AG09319 (cell line): ENCODE results near the gene RPS27.
"Not testable (repeated sequence)": the region's sequence is repeated elsewhere in the genome, so short reads cannot be mapped to it uniquely, and the experiment has no call there.

ENCODE experiments used
- DNase-seq: peaks from one replicate; pipeline ENCODE4 v3.0.0-alpha.2; 2010; ENCODE audit warnings: low read depth; ENCODE audit errors: extremely low read depth
- TF ChIP-seq, protein P1 (sequence below): IDR thresholded peaks from 2 replicates; pipeline ENCODE4 v1.5.1; 2011; ENCODE audit warnings: low read depth, mild to moderate bottlenecking, inconsistent platforms, low read length, moderate library complexity

Gene RPS27

DNA sequence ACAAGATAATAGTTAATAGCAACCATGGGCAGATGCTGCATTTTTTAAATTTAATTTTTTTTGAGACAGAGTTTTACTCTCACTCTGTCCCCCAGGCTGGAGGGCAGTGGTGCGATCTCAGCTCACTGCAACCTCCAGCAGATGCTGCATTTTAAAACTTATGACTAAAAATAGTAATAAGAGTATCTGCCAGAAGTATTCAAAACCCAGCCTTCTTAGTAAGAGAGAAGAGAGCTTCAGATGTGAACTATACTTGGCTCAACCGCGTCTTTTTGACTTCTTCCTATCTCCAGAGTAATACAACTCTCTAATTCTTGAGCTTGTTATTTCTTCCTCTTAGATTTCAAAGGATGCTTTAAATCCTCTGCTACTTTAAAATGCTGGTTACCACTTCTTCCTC is 4.6 kb downstream of the RPS27 start:
- no peak for DNase-seq
- TF ChIP-seq, protein P1, sequence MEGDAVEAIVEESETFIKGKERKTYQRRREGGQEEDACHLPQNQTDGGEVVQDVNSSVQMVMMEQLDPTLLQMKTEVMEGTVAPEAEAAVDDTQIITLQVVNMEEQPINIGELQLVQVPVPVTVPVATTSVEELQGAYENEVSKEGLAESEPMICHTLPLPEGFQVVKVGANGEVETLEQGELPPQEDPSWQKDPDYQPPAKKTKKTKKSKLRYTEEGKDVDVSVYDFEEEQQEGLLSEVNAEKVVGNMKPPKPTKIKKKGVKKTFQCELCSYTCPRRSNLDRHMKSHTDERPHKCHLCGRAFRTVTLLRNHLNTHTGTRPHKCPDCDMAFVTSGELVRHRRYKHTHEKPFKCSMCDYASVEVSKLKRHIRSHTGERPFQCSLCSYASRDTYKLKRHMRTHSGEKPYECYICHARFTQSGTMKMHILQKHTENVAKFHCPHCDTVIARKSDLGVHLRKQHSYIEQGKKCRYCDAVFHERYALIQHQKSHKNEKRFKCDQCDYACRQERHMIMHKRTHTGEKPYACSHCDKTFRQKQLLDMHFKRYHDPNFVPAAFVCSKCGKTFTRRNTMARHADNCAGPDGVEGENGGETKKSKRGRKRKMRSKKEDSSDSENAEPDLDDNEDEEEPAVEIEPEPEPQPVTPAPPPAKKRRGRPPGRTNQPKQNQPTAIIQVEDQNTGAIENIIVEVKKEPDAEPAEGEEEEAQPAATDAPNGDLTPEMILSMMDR = no peak

DNA sequence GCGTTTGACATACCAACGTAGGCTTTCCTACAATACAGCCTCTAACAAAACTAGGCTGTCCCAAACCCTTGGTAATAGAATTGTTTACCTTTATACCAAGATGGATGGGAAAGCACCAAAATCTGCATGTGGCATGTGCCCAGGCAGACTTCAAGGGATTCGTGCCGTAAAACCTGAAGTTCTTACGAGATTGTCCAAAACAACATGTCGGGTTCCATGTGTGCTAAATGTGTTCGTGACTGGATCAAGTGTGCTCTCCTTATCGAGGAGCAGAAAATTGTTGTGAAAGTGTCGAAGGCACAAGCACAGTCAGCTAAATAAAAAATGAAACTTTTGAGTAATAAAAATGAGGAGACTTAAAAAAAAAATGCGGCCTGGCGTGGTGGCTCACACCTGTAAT is 5.1 kb downstream of the RPS27 start:
- no peak for DNase-seq
- TF ChIP-seq, protein P1 = no peak

DNA sequence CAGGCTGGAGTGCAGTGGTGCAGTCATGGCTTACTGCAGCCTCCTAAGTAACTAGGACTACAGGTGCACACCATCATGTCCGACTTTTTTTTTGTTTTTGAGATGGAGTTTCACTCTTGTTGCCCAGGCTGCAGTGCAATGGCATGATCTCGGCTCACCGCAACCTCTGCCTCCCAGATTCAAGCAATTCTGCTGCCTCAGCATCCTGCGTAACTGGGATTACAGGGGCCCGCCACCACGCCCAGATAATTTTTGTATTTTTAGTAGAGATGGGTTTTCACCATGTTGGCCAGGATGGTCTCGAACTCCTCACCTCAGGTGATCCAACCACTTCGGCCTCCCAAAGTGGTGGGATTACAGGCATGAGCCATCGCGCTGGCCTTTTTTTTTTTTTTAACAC is 6.3 kb downstream of the RPS27 start:
- DNase-seq = not testable (repeated sequence)

DNA sequence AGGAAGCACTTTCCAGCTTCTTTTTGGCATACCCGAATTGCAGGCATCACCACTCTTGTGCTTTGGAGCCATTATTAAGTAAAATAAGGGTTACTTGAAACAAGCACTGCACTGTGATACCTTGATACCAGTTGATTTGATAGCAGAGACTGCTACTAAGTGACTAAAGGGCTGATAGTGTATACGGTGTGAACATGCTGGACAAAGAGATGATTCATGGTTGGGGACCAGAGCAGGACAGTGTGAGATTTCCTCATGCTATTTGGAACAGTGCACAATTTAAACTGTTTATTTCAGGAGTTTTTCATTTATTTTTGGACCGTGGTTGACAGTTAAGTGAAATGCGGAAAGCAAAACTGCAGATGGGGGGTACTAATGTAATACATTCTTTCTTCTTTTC is 9.9 kb downstream of the RPS27 start:
- TF ChIP-seq, protein P1 = no peak
- DNase-seq = no peak

DNA sequence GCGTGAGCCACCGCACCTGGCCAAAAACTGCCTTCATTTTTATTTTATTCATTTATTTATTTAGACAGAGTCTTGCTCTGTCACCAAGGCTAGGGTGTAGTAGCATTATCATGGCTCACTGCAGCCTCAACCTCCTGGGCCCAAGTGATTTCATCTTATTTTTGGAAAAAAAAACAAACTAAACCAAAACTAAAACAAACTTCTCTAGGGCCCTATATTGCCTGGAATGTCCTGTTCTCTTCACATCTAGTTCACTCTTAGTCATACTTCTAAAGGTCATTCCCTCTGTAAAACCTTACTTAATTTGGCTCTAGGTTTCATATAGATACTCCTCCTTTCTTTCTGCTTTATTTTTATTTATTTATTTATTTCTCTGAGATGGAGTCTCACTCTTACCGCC is 15.6 kb downstream of the RPS27 start:
- DNase-seq = no peak
- TF ChIP-seq, protein P1 = no peak

DNA sequence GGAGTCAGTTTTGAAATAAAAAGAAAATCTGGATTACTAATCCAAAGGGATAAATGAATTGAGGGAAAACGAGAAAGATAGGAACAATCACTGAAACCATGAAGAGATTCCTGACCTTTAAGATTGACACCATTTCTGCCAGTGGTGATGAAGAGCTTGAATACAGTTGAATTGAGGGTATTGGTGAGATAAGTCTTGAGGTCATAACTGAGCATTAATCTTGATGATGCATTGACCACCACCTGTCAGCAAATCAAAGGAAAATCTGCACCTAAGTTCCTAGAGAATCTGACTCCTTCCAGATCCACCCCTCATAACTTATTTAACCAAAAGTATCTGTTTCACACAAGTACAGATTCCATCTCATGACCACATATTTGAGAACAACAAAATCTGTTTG is 21.6 kb downstream of the RPS27 start:
- TF ChIP-seq, protein P1 = no peak
- no peak for DNase-seq

DNA sequence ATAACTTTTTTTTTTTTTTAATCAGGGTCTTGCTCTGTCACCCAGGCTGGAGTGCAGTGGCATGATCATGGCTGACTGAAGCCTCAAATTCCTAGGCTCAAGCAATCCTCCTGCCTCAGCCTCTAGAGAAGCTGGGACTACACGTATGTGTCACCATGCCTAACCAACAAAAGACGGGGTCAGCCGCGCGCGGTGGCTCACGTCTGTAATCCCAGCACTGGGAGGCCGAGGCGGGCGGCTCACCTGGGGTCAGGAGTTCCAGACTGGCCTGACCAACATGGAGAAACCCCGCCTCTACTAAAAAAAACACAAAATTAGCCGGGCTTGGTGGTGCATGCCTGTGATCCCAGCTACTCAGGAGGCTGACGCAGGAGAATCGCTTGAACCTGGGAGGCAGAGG is 22.0 kb downstream of the RPS27 start:
- not testable (repeated sequence) for DNase-seq

DNA sequence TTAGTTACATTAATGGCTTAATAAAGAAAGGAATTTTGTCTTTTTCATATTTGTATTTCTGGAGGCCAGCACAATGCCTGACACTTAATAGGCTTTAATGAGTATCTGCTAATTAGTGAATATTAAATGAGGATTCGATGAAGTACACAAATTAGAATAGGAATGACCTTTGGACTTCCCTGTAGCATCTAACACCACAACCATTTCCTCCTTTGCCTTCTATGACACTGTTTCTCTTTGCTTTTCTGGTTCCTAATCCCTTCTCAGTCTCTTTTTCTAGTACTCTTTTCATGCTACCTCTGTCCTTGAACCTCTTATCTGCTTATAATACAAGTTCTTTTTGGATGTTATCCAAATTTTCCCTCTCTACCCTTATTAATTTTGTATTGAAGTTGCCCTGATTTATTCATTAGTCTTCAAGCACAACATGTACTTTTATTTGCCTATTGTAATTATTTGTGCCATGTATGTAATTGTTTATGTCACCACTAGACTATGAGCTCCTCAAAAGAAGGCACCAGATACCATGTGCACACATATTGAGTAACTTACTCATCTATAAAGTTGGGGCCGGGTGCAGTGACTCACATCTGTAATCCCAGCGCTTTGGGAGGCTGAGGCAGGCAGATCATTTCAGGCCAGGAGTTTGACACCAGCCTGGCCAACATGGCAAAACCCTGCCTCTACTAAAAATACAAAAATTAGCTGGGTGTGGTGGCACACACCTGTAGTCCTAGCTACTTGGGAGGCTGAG is 23.8 kb downstream of the RPS27 start:
- no peak for DNase-seq
- TF ChIP-seq, protein P1 = no peak
